Measurements from ENCODE around the gene GPS2.

DNA sequence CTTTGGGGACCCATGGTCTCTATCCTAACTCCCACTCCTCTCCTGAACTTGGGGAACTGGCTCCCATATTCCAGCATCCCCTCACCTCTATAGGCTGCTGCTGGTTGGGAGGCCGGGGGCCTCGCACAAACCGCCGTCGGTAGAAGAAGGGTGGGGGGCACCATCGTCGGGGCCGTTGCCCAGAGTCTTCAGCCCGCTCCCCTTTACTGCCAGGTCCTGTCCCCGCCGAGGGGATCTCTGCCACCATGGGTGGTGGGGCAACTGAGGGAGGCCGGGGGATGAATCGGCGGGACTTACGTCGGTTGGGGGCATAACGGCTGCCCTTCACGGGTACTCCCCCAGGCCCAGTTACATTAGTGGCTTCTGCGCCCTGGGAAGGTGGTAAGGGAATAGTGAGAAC is 25.0 kb downstream of the GPS2 start:
- no peak for TF ChIP-seq POLR2A (IDR thresholded peaks at IDR 0.05)
- TF ChIP-seq CTCF (IDR thresholded peaks at IDR 0.05) = no peak
